Spinal cord (tissue), 10 donors: Measurements from ENCODE around the gene PDE6B. TPM values are rescaled to one million over a fixed set of nuclear protein-coding genes. Genes with fewer than 3 reads are reported as not detected.
"Not testable (repeated sequence)": the region's sequence is repeated elsewhere in the genome, so short reads cannot be mapped to it uniquely, and the experiment has no call there.

Source experiments
- DNase-seq, 6 donors: peaks; one replicate each; pipeline versions ENCODE4 v3.0.0 to v3.0.0-alpha.2; 2013 to 2015; ENCODE audit warnings: low spot score in 6 of 6, low read depth in 4 of 6
- H3K27ac ChIP-seq: one replicate; pipeline ENCODE4 v1.5.1; 2013; ENCODE audit warnings: low read depth, low read length, control low read depth
- H3K27me3 ChIP-seq: one replicate; pipeline ENCODE4 v1.6.1; 2013; ENCODE audit warnings: low read length; ENCODE audit not compliant: control insufficient read depth, insufficient read depth
- H3K36me3 ChIP-seq: one replicate; pipeline ENCODE4 v1.6.1; 2013; ENCODE audit warnings: low read length; ENCODE audit not compliant: control insufficient read depth, insufficient read depth
- H3K4me1 ChIP-seq: one replicate; pipeline ENCODE4 v1.6.1; 2013; ENCODE audit warnings: low read length; ENCODE audit not compliant: control insufficient read depth, insufficient read depth
- H3K4me3 ChIP-seq: one replicate; pipeline ENCODE4 v1.5.1; 2013; ENCODE audit warnings: low read depth, low read length, control low read depth
- H3K9me3 ChIP-seq: one replicate; pipeline ENCODE4 v1.6.1; 2013; ENCODE audit warnings: low read length; ENCODE audit not compliant: control insufficient read depth, insufficient read depth
- WGBS: methylation state at CpG from one replicate; pipeline ENCODE4 v1.1.5; 2013; ENCODE audit warnings: missing lambda C conversion rate; ENCODE audit not compliant: insufficient coverage; 5-methylcytosine and 5-hydroxymethylcytosine counted together
- polyA plus RNA-seq, 2 donors: library from polyadenylated mRNA; unstranded; fragments of 120-200 nt; gene quantifications; one replicate each; pipeline ENCODE4 v1.2.1, GENCODE V29; 2013; ENCODE audit not compliant: insufficient read length in 2 of 2
- total RNA-seq, 2 donors: library from RNA; depleted of rRNA in 1 of 2; stranded (reverse); fragments of 120-200 nt in 1 of 2; fragments of >200 nt in 1 of 2; gene quantifications; one replicate each; pipeline versions ENCODE4 v1.2.3 to v1.2.4, GENCODE V29; 2013 to 2014
- donor health status: healthy.

PDE6B gene
- total and polyA plus RNA-seq, 4 donors = 16.8 to 24.1 (median 19.7) TPM

- Histone ChIP-seq H3K36me3 (peaks cover 3% of the 10 kb centered on the region), H3K9me3 (no peaks in the 10 kb centered on the region), H3K27me3 (peaks cover 14% of the 10 kb centered on the region), H3K4me3 (peak within 1 kb of the TSS; percentile 21), H3K27ac (no peak within 1 kb of the TSS), H3K4me1 (peaks cover 16% of the 10 kb centered on the region)
- 12% methylated on average over 59 of the region's 59 CpGs for WGBS
- DNase-seq = no peak
These were observed 63.7 kb downstream of the PDE6B start, which contains the start of gene SLC49A3 for GRCh38 chr4:688854-689681. Gene SLC49A3, minus strand, starts transcription at chr4:689151. Its CDS starts 24 bp downstream, at chr4:689127.

DNA sequence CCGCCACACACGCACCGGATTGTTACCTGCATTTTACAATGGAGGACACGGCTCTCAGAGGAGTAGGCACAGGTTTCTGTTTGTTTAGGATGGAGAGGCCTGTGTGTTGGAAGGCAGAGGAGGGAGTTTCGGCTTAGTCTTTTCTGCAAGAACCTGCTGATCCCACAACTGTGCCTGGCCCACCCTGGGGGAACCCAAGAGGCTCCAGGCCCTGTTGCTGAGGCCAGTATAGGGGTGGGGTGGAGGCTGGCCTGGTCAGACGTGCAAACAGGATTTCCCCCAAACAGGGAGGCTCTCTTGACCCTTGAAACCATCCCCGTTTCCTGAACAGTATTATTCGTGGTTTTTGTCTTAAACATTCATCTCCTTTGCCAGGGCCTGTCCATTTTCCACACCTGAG lies 64.3 kb downstream of the PDE6B start:
- Histone ChIP-seq H3K36me3 (peaks cover 3% of the 10 kb centered on the region), H3K4me3 (no peak overlapping the region), H3K27me3 (peaks cover 14% of the 10 kb centered on the region), H3K27ac (no peak overlapping the region), H3K4me1 (peaks cover 10% of the 10 kb centered on the region), H3K9me3 (no peaks in the 10 kb centered on the region)
- no peak for DNase-seq
- WGBS = 72% methylated on average over 7 of the region's 8 CpGs

- no peak for DNase-seq
- H3K4me1 ChIP-seq = peaks cover 10% of the 10 kb centered on the region
- no peaks in the 10 kb centered on the region for H3K36me3 ChIP-seq
- no peaks in the 10 kb centered on the region for H3K9me3 ChIP-seq
- WGBS = 77% methylated on average over 27 of the region's 32 CpGs
- no peak overlapping the region for H3K4me3 ChIP-seq
- H3K27me3 ChIP-seq = peaks cover 14% of the 10 kb centered on the region
- H3K27ac ChIP-seq = no peak overlapping the region
These were observed 67.6 kb downstream of the PDE6B start for GRCh38 chr4:692771-693554.

GRCh38 chr4:694341-694940 lies 69.1 kb downstream of the PDE6B start:
- not testable (repeated sequence) for H3K27ac ChIP-seq, H3K9me3 ChIP-seq, H3K27me3 ChIP-seq, DNase-seq, H3K4me3 ChIP-seq, H3K36me3 ChIP-seq, H3K4me1 ChIP-seq
- 73% methylated on average over 12 of the region's 12 CpGs for WGBS

- H3K4me3 ChIP-seq = no peak overlapping the region
- no peaks in the 10 kb centered on the region for H3K36me3 ChIP-seq
- 80% methylated on average over 21 of the region's 27 CpGs for WGBS
- no peaks in the 10 kb centered on the region for H3K4me1 ChIP-seq
- H3K27me3 ChIP-seq = no peaks in the 10 kb centered on the region
- H3K27ac ChIP-seq = no peak overlapping the region
- H3K9me3 ChIP-seq = no peaks in the 10 kb centered on the region
- DNase-seq = no peak
These were observed 74.6 kb downstream of the PDE6B start for GRCh38 chr4:699816-700580.

- peaks cover 3% of the 10 kb centered on the region for H3K4me1 ChIP-seq
These were observed 75.4 kb downstream of the PDE6B start for GRCh38 chr4:700587-701264.

GRCh38 chr4:702618-703048 lies 77.3 kb downstream of the PDE6B start:
- Histone ChIP-seq H3K27ac (no peak overlapping the region), H3K4me1 (peaks cover 19% of the 10 kb centered on the region), H3K36me3 (peaks cover 7% of the 10 kb centered on the region), H3K4me3 (no peak overlapping the region), H3K27me3 (no peaks in the 10 kb centered on the region), H3K9me3 (no peaks in the 10 kb centered on the region)
- WGBS = 83% methylated on average over 7 of the region's 7 CpGs
- DNase-seq = no peak

More at GRCh38 chr4:700587-701264, 75.4 kb downstream of the PDE6B start:
- H3K36me3 ChIP-seq = no peaks in the 10 kb centered on the region
- H3K27ac ChIP-seq = no peak overlapping the region
- H3K9me3 ChIP-seq = no peaks in the 10 kb centered on the region
- no peaks in the 10 kb centered on the region for H3K27me3 ChIP-seq
- 80% methylated on average over 15 of the region's 16 CpGs for WGBS
- DNase-seq = peak in 1 of 6 donors; percentile 12
- H3K4me3 ChIP-seq = no peak overlapping the region

GRCh38 chr4:703336-704197 lies 78.2 kb downstream of the PDE6B start:
- H3K9me3 ChIP-seq = no peaks in the 10 kb centered on the region
- no peak overlapping the region for H3K27ac ChIP-seq
- H3K4me1 ChIP-seq = peaks cover 28% of the 10 kb centered on the region
- no peak overlapping the region for H3K4me3 ChIP-seq
- WGBS = 85% methylated on average over 8 of the region's 10 CpGs
- DNase-seq = no peak
- peaks cover 12% of the 10 kb centered on the region for H3K36me3 ChIP-seq
- no peaks in the 10 kb centered on the region for H3K27me3 ChIP-seq
